Tibial nerve (tissue), 4 donors: ENCODE measurements around the gene CTNNA3. TPM values are rescaled to one million over a fixed set of nuclear protein-coding genes. Genes with fewer than 3 reads are reported as not detected.
"Not testable (repeated sequence)": the region's sequence is repeated elsewhere in the genome, so short reads cannot be mapped to it uniquely, and the experiment has no call there.

ENCODE experiments used
- DNase-seq, 2 donors: peaks; one replicate each; pipeline ENCODE4 v3.0.0-alpha.2; 2019; ENCODE audit warnings: low spot score in 2 of 2
- H3K27ac ChIP-seq, 4 donors: fragments of 200-600 bp; sonication (generic) in 3 of 4; one replicate each; pipeline ENCODE4 v1.5.1; 2017 to 2019; ENCODE audit warnings: mild to moderate bottlenecking in 1 of 4
- H3K27me3 ChIP-seq, 2 donors: fragments of 200-600 bp; sonication (generic) in 1 of 2; one replicate each; pipeline versions ENCODE4 v1.5.1 to v1.6.0; 2017 to 2019
- H3K36me3 ChIP-seq, 3 donors: fragments of 200-600 bp; sonication (generic); one replicate each; pipeline ENCODE4 v1.5.1; 2018 to 2019
- H3K4me1 ChIP-seq, 4 donors: fragments of 200-600 bp; sonication (generic) in 3 of 4; one replicate each; pipeline ENCODE4 v1.5.1; 2017 to 2019
- H3K4me3 ChIP-seq, 4 donors: fragments of 200-600 bp; sonication (generic) in 3 of 4; one replicate each; pipeline ENCODE4 v1.5.1; 2017 to 2019; ENCODE audit warnings: mild to moderate bottlenecking in 1 of 4, moderate library complexity in 1 of 4
- H3K9me3 ChIP-seq, 4 donors: fragments of 200-600 bp; sonication (generic) in 3 of 4; one replicate each; pipeline ENCODE4 v1.5.1; 2017 to 2019
- CTCF ChIP-seq, 5 experiments: fragments of 200-600 bp in 3 of 5; fragments of 450-650 bp in 2 of 5; sonication (generic) in 3 of 5; IDR thresholded peaks; one replicate each; pipeline ENCODE4 v1.5.1; 2016 to 2019; ENCODE audit warnings: antibody characterized with exemption in 5 of 5, mild to moderate bottlenecking in 3 of 5, moderate library complexity in 2 of 5
- EP300 ChIP-seq, 2 donors: sonication (generic); formaldehyde crosslinking; IDR thresholded peaks; one replicate each; pipeline ENCODE4 v1.6.1; 2017; ENCODE audit warnings: antibody characterized with exemption in 2 of 2, mild to moderate bottlenecking in 1 of 2
- POLR2A ChIP-seq, 2 donors: fragments of 450-650 bp; IDR thresholded peaks; one replicate each; pipeline ENCODE4 v1.6.1; 2017; ENCODE audit warnings: antibody characterized with exemption in 2 of 2, mild to moderate bottlenecking in 2 of 2, moderate library complexity in 2 of 2
- whole genome bisulfite sequencing, 2 donors: methylation state at CpG; one replicate each; pipeline ENCODE4 v1.1.5; 2018; 5-methylcytosine and 5-hydroxymethylcytosine counted together
- total RNA-seq, 4 donors: library from RNA; depleted of rRNA; stranded (reverse); fragments of >200 nt; gene quantifications; one replicate each; pipeline ENCODE4 v1.1.0, GENCODE V29; 2016

CTNNA3 gene
- total RNA-seq, 4 donors from 2014 or later, result 15.9 to 36.1 (median 23.1) TPM

- H3K27me3 ChIP-seq, result no peaks in the 10 kb centered on the region
- no peak overlapping the region for H3K27ac ChIP-seq
- H3K4me1 ChIP-seq, result no peaks in the 10 kb centered on the region
- H3K9me3 ChIP-seq, result no peaks in the 10 kb centered on the region
- H3K36me3 ChIP-seq, result no peaks in the 10 kb centered on the region
- no peak for DNase-seq
- 55 to 68% methylated on average over 3 of the region's 3 CpGs for WGBS, 2 donors
- no peak overlapping the region for H3K4me3 ChIP-seq
- TF ChIP-seq CTCF (IDR thresholded peaks at IDR 0.05) (no peak), EP300 (IDR thresholded peaks at IDR 0.05) (no peak), POLR2A (IDR thresholded peaks at IDR 0.05) (no peak)
These were observed 453.5 kb downstream of the CTNNA3 start for GRCh38 chr10:67242528-67242927.

- no peak for DNase-seq
- 2 to 55% methylated on average over 1 of the region's 1 CpG for WGBS, 2 donors
- no peaks in the 10 kb centered on the region for H3K4me1 ChIP-seq
- H3K9me3 ChIP-seq, result no peaks in the 10 kb centered on the region
- H3K36me3 ChIP-seq, result no peaks in the 10 kb centered on the region
- H3K4me3 ChIP-seq, result no peak overlapping the region
- no peak for TF ChIP-seq POLR2A (IDR thresholded peaks at IDR 0.05)
- no peak for TF ChIP-seq CTCF (IDR thresholded peaks at IDR 0.05)
- TF ChIP-seq EP300 (IDR thresholded peaks at IDR 0.05), result no peak
- H3K27me3 ChIP-seq, result no peaks in the 10 kb centered on the region
- no peak overlapping the region for H3K27ac ChIP-seq
These were observed 454.5 kb downstream of the CTNNA3 start for GRCh38 chr10:67241451-67241850.

- H3K4me1 ChIP-seq, result no peaks in the 10 kb centered on the region
- no peaks in the 10 kb centered on the region for H3K36me3 ChIP-seq
- no peaks in the 10 kb centered on the region for H3K9me3 ChIP-seq
- TF ChIP-seq CTCF (IDR thresholded peaks at IDR 0.05) (no peak), EP300 (IDR thresholded peaks at IDR 0.05) (no peak), POLR2A (IDR thresholded peaks at IDR 0.05) (no peak)
- WGBS, 2 donors, result 50 to 68% methylated on average over 2 of the region's 2 CpGs
- no peak overlapping the region for H3K4me3 ChIP-seq
- no peak overlapping the region for H3K27ac ChIP-seq
- H3K27me3 ChIP-seq, result no peaks in the 10 kb centered on the region
- no peak for DNase-seq
These were observed 456.0 kb downstream of the CTNNA3 start for GRCh38 chr10:67239864-67240497.

- H3K27ac ChIP-seq, H3K4me1 ChIP-seq, DNase-seq, H3K27me3 ChIP-seq, H3K36me3 ChIP-seq: not testable (repeated sequence)
- peaks cover 0 to 27% (median 0%) of the 10 kb centered on the region in 4 donors for H3K9me3 ChIP-seq
- peak overlapping the region in 1 of 4 donors; percentile 18 for H3K4me3 ChIP-seq
- WGBS, 2 donors, result 15 to 20% methylated on average over 28 to 29 of the region's 29 CpGs
These were observed 465.1 kb downstream of the CTNNA3 start for GRCh38 chr10:67230680-67231500.

GRCh38 chr10:67225226-67225625 is 470.8 kb downstream of the CTNNA3 start:
- H3K27me3 ChIP-seq, result no peaks in the 10 kb centered on the region
- TF ChIP-seq EP300 (IDR thresholded peaks at IDR 0.05), result no peak
- no peak for TF ChIP-seq CTCF (IDR thresholded peaks at IDR 0.05)
- TF ChIP-seq POLR2A (IDR thresholded peaks at IDR 0.05), result no peak
- WGBS, 2 donors, result 76 to 88% methylated on average over 4 of the region's 4 CpGs
- H3K36me3 ChIP-seq, result no peaks in the 10 kb centered on the region
- no peaks in the 10 kb centered on the region for H3K4me1 ChIP-seq
- no peak overlapping the region for H3K4me3 ChIP-seq
- H3K27ac ChIP-seq, result no peak overlapping the region
- H3K9me3 ChIP-seq, result peaks cover 0 to 16% (median 0%) of the 10 kb centered on the region in 4 donors
- no peak for DNase-seq
